ENCODE measurements around the gene POMP.

GRCh38 chr13:28680541-28680940, 21.6 kb downstream of the POMP start:
- TF ChIP-seq CTCF (conservative IDR thresholded peaks at IDR 0.05; ENCODE audit: low read length), result no peak
- TF ChIP-seq EZH2phosphoT487 (IDR thresholded peaks at IDR 0.05; ENCODE audit: borderline replicate concordance, low read depth, low read length), result no peak
